GM10248 (cell line): ENCODE results near the gene ZFP36L2.

ENCODE experiments used
- CTCF ChIA-PET: fragments of 300-600 bp; sonication (Branson Sonifier 250); formaldehyde crosslinking; extraction: SDS; loops from one replicate; lab custom pipeline; 2021; ENCODE audit warnings: antibody characterized with exemption; lab: Yijun Ruan, JAX
- POLR2A ChIA-PET: fragments of 350-650 bp; sonication (Branson Sonifier 250); formaldehyde crosslinking; extraction: SDS; loops from one replicate; lab custom pipeline; 2020; ENCODE audit warnings: antibody characterized with exemption; lab: Yijun Ruan, JAX
- DNase-seq: peaks from one replicate; pipeline ENCODE4 v3.0.0; 2012; ENCODE audit errors: extremely low spot score
- TF ChIP-seq, protein P1 (sequence below): IDR thresholded peaks from 2 replicates; pipeline ENCODE4 v1.5.1; 2012; ENCODE audit warnings: mild to moderate bottlenecking, low read depth; ENCODE audit errors: extremely low read depth, missing control alignments, control extremely low read depth

Gene ZFP36L2

DNA sequence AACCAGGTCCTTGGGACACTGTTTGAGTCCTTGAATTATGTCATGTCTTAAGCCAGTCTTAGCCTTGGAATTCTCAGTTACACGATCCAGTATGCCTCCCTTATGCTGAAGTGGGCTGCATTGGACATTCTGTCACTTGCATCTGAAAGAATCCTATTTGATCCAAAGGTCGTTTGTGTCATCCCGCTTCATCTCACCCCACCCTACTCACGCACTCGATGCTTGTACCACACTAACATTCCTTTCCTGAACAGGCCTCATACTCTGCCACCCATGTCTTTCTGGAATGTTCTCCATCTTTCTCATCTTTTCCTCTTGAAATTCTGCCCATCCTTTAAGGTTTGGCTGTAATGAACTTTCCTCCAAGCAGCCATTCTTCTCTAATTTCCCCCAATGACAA, 27.9 kb upstream of the ZFP36L2 start:
- TF ChIP-seq, protein P1, sequence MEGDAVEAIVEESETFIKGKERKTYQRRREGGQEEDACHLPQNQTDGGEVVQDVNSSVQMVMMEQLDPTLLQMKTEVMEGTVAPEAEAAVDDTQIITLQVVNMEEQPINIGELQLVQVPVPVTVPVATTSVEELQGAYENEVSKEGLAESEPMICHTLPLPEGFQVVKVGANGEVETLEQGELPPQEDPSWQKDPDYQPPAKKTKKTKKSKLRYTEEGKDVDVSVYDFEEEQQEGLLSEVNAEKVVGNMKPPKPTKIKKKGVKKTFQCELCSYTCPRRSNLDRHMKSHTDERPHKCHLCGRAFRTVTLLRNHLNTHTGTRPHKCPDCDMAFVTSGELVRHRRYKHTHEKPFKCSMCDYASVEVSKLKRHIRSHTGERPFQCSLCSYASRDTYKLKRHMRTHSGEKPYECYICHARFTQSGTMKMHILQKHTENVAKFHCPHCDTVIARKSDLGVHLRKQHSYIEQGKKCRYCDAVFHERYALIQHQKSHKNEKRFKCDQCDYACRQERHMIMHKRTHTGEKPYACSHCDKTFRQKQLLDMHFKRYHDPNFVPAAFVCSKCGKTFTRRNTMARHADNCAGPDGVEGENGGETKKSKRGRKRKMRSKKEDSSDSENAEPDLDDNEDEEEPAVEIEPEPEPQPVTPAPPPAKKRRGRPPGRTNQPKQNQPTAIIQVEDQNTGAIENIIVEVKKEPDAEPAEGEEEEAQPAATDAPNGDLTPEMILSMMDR, result no peak
- ChIA-PET POLR2A (no interaction called here), CTCF (no interaction called here)
- no peak for DNase-seq

DNA sequence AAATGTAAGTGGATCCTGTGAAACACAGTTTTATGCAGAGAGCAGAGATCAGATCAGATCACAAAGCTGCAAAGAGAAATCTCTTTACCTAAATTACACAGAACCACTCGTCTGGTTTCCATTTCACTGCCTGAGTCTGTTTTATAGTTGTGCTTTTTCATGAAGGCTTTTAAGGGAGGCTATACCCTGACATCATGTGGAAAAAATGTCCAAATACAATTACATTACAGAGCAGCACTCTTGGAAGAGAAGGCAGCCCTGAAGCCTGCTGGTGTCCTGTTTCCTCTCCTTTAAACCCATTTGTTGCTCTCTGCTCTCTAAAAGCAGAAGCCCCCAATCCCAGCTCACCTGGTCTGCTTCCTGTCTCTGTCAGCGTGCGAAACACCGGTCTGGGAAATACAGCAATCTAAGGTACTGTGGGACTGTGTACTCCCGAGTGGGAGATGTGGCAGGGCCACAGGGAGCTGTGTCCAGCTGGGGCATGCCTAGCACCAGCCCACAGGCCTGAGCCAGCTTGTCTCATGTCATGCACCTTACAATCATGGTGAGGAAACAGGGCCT, 24.8 kb upstream of the ZFP36L2 start:
- ChIA-PET POLR2A (no interaction called here), CTCF (interaction anchor here (1.1 to 2.1 kb wide), 2 partner anchors 9 to 22 kb away, joined by 3 to 7 read pairs; no protein-coding TSS in a partner anchor)
- DNase-seq, result no peak
- TF ChIP-seq, protein P1, result no peak

DNA sequence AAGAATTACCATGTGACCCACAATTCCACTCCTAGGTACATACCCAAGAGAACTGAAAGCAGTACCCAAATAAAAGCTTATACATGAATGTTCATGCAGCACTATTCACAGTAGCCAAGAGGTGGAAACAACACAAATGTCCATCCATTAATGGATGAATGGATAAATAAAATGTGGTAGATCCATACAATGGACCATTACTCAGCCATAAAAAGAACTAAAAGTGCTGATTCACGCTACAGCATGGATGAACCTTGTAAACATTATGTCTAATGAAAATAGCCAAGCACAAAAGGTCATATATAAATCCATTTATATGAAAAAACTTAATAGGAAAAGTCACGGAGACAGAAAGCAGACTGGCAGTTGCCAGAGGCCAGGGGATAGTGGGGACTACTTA, 23.6 kb upstream of the ZFP36L2 start:
- CTCF ChIA-PET, result no interaction called here
- DNase-seq, result no peak
- POLR2A ChIA-PET, result no interaction called here
- TF ChIP-seq, protein P1, result no peak

DNA sequence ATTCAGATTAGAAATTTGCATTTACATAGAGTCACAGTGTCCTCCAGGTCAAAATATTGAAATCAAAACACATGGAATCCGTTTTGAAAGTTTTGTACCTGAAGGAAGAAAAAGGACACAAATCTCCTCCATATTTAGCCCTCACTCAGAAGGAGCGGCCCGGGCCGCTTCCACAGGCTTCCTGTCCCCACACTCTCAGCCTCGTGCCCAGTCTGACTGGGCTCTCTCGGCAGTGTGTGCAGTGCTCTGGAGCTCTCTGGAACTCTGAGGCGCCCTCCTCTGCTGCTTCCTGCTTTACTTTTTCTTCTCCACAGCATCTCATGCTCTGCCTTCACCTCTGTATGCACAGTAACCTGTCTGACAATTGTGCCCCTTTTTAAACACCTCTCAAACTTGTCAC, 22.2 kb upstream of the ZFP36L2 start:
- POLR2A ChIA-PET, result no interaction called here
- TF ChIP-seq, protein P1, result no peak
- no peak for DNase-seq
- CTCF ChIA-PET, result interaction anchor here (1.4 kb wide), 1 partner anchor 19 kb away, joined by 6 read pairs; no protein-coding TSS in a partner anchor

DNA sequence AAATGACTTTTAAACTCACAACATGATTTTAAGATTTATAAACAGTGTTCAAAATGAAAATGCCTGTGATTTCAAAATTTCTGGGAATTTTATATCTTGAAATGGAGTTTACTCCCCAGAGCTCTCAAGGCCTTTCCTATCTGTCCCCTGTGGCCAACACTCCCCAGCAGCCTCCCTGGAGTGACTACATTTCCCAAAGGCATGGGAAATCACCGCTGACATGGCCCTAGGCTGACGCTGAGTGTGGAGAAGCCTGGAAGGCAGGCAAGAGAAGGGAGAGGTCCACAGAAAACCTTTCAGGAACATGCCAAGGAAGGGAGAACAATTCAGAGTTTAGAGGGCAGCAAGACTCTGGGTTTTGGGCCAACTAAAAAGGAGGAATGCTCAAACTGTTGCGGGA, 20.2 kb upstream of the ZFP36L2 start:
- POLR2A ChIA-PET, result interaction anchor here (0.5 kb wide), 1 partner anchor 80 kb away, joined by 4 read pairs; no protein-coding TSS in a partner anchor
- CTCF ChIA-PET, result interaction anchor here (2.2 kb wide), 1 partner anchor 18 kb away, joined by 17 read pairs; no protein-coding TSS in a partner anchor
- TF ChIP-seq, protein P1, result no peak
- DNase-seq, result no peak

DNA sequence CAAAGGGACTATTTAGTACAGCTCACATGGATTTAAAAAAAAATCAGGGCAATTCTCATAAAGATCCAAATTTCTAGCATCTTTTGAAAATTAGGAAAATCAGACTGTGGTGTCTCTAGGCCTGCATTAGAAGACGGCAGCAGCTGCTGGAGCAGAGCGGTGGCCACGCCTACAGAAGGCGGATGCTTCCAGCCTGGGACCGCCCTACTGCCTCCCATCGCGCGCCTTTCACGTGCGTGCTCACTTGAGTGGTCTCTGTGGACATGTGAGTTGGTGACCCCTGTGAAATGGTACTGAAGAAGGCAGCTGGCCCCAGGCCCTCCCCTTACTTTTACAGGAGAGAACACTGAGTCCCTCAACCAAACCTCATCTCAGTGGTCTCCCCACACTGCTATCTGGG, 15.2 kb upstream of the ZFP36L2 start:
- ChIA-PET POLR2A (no interaction called here), CTCF (interaction anchor here (1.0 to 6.2 kb wide), 3 partner anchors 13 to 242 kb away, joined by 3 to 56 read pairs (median 3); partner anchors contain the start of gene ZFP36L2)

More for the DNA sequence above, 15.2 kb upstream of the ZFP36L2 start:
- no peak for DNase-seq
- TF ChIP-seq, protein P1, result no peak
